Large intestine (tissue), 3 donors: ENCODE measurements around the gene ATP13A2. TPM values are rescaled to one million over a fixed set of nuclear protein-coding genes. Genes with fewer than 3 reads are reported as not detected.
"Not testable (repeated sequence)": the region's sequence is repeated elsewhere in the genome, so short reads cannot be mapped to it uniquely, and the experiment has no call there.

Experiments used
- DNase-seq, 2 donors: peaks; one replicate each; pipeline versions ENCODE4 v3.0.0 to v3.0.0-alpha.2; 2013
- H3K27ac ChIP-seq: one replicate; pipeline ENCODE4 v1.5.1; 2013; ENCODE audit warnings: low read length
- H3K27me3 ChIP-seq: 2 replicates; pipeline ENCODE4 v1.6.1; 2013; ENCODE audit warnings: low read length; ENCODE audit not compliant: control insufficient read depth, insufficient read depth
- H3K36me3 ChIP-seq: 2 replicates; pipeline ENCODE4 v1.6.1; 2013; ENCODE audit warnings: low read length; ENCODE audit not compliant: control insufficient read depth, insufficient read depth
- H3K4me1 ChIP-seq: one replicate; pipeline ENCODE4 v1.6.1; 2013; ENCODE audit warnings: low read length; ENCODE audit not compliant: control insufficient read depth, insufficient read depth
- H3K4me3 ChIP-seq: one replicate; pipeline ENCODE4 v1.5.1; 2013; ENCODE audit warnings: low read length
- H3K9me3 ChIP-seq: one replicate; pipeline ENCODE4 v1.6.1; 2013; ENCODE audit warnings: mild to moderate bottlenecking, low read depth, low read length, moderate library complexity; ENCODE audit not compliant: control insufficient read depth
- WGBS: methylation state at CpG from one replicate; pipeline ENCODE4 v1.1.5; 2013; ENCODE audit warnings: low lambda C conversion rate; ENCODE audit not compliant: insufficient coverage; 5-methylcytosine and 5-hydroxymethylcytosine counted together
- polyA plus RNA-seq: library from polyadenylated mRNA; unstranded; fragments of 120-200 nt; gene quantifications from one replicate; pipeline ENCODE4 v1.2.1, GENCODE V29; 2013

Gene ATP13A2
- polyA plus RNA-seq, 1 donor = 20.6 TPM

DNA sequence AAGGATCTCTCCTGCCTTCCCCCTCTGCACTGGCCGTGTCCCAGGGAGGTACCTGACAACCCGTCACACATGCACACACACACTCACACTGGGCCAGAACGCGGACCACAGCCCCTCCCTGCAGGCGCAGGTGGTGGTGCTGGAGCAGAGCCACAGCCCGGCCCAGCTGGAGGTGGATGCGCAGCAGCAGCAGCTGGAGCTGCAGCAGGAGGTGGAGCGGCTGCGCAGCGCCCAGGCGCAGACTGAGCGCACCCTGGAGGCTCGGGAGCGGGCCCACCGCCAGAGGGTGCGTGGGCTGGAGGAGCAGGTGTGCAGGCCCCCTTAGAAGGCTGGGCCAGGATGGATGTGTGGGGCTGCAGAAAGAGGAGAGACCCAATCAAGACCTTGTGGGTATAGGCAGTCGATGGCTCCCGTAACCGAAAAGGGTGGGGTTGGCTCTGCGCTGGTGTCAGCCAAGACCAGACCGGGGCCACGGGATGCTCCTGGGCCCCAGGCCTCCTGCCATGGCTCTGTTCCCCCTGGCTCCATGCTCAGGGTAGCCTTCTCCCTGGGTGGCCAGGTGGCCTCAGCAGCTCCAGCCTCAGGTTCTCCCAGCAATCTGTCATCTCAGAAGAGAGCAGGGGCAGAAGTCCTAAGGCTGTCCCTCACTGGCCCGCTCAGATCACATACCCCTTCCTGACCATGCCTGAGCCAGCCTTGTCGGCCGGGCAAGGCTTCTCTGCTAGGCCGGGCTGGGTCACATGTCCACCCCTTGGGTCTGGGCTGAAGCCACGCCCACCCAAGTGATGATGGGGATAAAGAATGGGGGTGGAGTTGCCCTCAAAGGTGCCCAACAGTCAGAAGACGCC, 40.2 kb downstream of the ATP13A2 start:
- H3K36me3 ChIP-seq = peaks cover 35% of the 10 kb centered on the region
- H3K27ac ChIP-seq = no peak overlapping the region
- no peak overlapping the region for H3K4me3 ChIP-seq
- H3K9me3 ChIP-seq = no peaks in the 10 kb centered on the region
- H3K4me1 ChIP-seq = peaks cover 6% of the 10 kb centered on the region
- no CpG with 5 or more reads among the region's 28 CpGs for WGBS
- no peaks in the 10 kb centered on the region for H3K27me3 ChIP-seq
- DNase-seq = peak in 1 of 2 donors; percentile 26

GRCh38 chr1:16970132-16970910, 41.4 kb downstream of the ATP13A2 start:
- peaks cover 31% of the 10 kb centered on the region for H3K36me3 ChIP-seq
- no peaks in the 10 kb centered on the region for H3K9me3 ChIP-seq
- no peak for DNase-seq
- no CpG with 5 or more reads among the region's 28 CpGs for WGBS
- H3K4me3 ChIP-seq = no peak overlapping the region
- H3K4me1 ChIP-seq = peaks cover 6% of the 10 kb centered on the region
- no peak overlapping the region for H3K27ac ChIP-seq
- no peaks in the 10 kb centered on the region for H3K27me3 ChIP-seq

- no peak for DNase-seq
- Histone ChIP-seq H3K4me1 (peaks cover 6% of the 10 kb centered on the region), H3K4me3 (no peak overlapping the region), H3K27ac (no peak overlapping the region), H3K9me3 (no peaks in the 10 kb centered on the region), H3K27me3 (no peaks in the 10 kb centered on the region), H3K36me3 (peaks cover 27% of the 10 kb centered on the region)
- no CpG with 5 or more reads among the region's 12 CpGs for WGBS
These were observed 42.1 kb downstream of the ATP13A2 start for GRCh38 chr1:16969651-16970050.

DNA sequence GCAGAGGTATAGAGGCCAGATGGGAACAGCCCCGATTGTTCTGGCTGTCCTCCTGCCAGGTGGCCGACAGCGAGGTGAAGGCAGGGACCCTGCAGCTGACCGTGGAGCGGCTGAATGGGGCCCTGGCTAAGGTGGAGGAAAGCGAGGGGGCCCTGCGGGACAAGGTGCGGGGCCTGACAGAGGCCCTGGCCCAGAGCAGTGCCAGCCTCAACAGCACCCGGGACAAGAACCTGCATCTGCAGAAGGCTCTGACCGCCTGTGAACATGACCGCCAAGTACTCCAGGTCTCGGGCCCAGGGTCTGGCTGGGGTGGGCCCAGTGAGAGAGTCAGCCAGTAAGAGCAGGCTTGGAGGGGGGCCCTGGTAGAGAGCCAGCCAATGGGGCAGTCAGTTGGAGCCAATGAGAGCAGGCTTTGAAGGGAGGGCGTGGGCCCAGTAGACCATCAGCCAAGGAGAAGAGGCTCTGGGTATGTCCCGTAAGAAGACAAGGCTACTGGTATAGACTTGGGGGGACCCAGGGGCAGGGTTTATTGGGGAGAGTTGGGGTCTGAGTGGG, 42.6 kb downstream of the ATP13A2 start:
- no peaks in the 10 kb centered on the region for H3K27me3 ChIP-seq
- H3K4me3 ChIP-seq = no peak overlapping the region
- peaks cover 6% of the 10 kb centered on the region for H3K4me1 ChIP-seq
- no peaks in the 10 kb centered on the region for H3K9me3 ChIP-seq
- DNase-seq = no peak
- no peak overlapping the region for H3K27ac ChIP-seq
- H3K36me3 ChIP-seq = peaks cover 27% of the 10 kb centered on the region
- no CpG with 5 or more reads among the region's 14 CpGs for WGBS

- WGBS = no CpG with 5 or more reads among the region's 3 CpGs
- H3K27me3 ChIP-seq = no peaks in the 10 kb centered on the region
- peaks cover 6% of the 10 kb centered on the region for H3K4me1 ChIP-seq
- H3K36me3 ChIP-seq = peaks cover 25% of the 10 kb centered on the region
- no peak overlapping the region for H3K4me3 ChIP-seq
- no peak overlapping the region for H3K27ac ChIP-seq
- no peak for DNase-seq
- no peaks in the 10 kb centered on the region for H3K9me3 ChIP-seq
These were observed 43.4 kb downstream of the ATP13A2 start for GRCh38 chr1:16968372-16968771.

DNA sequence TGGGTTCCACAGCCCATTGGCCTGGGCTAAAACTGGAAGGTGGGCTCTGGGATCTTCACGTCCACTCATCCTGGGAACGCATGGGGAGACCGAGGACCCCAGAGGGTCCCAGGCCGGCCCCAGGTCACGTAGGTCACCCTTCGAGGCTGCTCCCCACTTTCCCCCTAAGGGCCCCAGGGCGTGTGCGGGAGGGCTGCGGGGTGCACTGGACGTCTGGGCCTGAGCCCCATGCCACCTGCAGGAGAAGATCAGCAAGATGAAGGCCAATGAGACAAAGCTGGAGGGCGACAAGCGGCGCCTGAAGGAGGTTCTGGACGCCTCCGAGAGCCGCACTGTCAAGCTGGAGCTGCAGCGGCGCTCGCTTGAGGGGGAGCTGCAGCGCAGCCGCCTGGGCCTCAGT, 43.8 kb downstream of the ATP13A2 start:
- no peak overlapping the region for H3K27ac ChIP-seq
- DNase-seq = no peak
- no peak overlapping the region for H3K4me3 ChIP-seq
- no peaks in the 10 kb centered on the region for H3K27me3 ChIP-seq
- H3K9me3 ChIP-seq = no peaks in the 10 kb centered on the region
- WGBS = no CpG with 5 or more reads among the region's 21 CpGs
- H3K4me1 ChIP-seq = peaks cover 6% of the 10 kb centered on the region
- H3K36me3 ChIP-seq = peaks cover 21% of the 10 kb centered on the region

- peaks cover 6% of the 10 kb centered on the region for H3K4me1 ChIP-seq
- H3K4me3 ChIP-seq = no peak overlapping the region
- H3K27ac ChIP-seq = no peak overlapping the region
- no CpG with 5 or more reads among the region's 7 CpGs for WGBS
- no peaks in the 10 kb centered on the region for H3K27me3 ChIP-seq
- H3K9me3 ChIP-seq = no peaks in the 10 kb centered on the region
- peaks cover 21% of the 10 kb centered on the region for H3K36me3 ChIP-seq
- DNase-seq = peak; percentile 39 to 60
These were observed 44.6 kb downstream of the ATP13A2 start for GRCh38 chr1:16967095-16967575.

DNA sequence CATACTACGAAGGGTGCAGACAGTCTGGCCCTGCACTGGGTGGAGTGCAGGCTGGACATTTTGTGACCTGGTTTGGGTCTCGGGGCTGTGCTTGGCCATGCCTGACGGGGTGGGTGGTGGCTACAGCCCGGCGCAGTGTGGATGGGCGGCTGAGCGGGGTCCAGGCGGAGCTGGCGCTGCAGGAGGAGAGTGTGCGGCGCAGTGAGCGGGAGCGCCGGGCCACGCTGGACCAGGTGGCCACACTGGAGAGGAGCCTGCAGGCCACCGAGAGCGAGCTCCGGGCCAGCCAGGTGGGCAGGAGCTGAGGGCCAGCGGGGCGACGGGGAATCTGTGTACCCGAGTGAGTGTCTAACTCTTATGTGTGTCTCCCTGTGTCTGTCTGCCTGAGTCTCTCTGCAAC, 45.4 kb downstream of the ATP13A2 start:
- WGBS = no CpG with 5 or more reads among the region's 22 CpGs
- Histone ChIP-seq H3K4me3 (no peak overlapping the region), H3K36me3 (peaks cover 21% of the 10 kb centered on the region), H3K27me3 (no peaks in the 10 kb centered on the region), H3K9me3 (no peaks in the 10 kb centered on the region), H3K27ac (no peak overlapping the region), H3K4me1 (peaks cover 6% of the 10 kb centered on the region)
- DNase-seq = no peak

DNA sequence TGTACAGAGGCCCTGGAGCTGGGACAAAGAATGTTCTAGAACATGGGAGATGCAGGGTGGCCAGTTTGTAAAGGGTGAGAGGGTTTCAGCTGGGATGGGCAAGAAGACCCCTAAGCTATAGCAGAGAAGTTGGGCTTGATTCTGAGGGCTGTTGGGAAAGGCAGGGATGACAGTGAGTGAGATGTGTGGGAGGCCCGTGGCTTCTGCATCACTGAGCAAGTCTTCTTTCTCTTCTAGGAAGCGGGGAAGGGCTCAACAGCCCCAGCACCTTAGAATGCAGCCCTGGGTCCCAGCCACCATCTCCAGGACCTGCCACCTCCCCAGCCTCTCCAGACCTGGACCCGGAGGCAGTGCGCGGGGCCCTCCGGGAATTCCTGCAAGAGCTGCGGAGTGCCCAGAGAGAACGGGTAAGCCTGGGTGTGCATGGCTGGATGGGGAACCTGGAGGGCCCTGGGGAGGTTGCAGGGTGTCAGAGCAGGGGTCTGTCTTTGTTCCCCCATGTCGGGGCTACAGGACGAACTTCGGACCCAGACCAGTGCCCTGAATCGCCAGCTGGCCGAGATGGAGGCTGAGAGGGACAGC, 46.2 kb downstream of the ATP13A2 start:
- no CpG with 5 or more reads among the region's 13 CpGs for WGBS
- Histone ChIP-seq H3K4me1 (peaks cover 6% of the 10 kb centered on the region), H3K36me3 (peaks cover 21% of the 10 kb centered on the region)

GRCh38 chr1:16964169-16964568, 47.6 kb downstream of the ATP13A2 start:
- H3K9me3 ChIP-seq = not testable (repeated sequence)

More for the DNA sequence above, 46.2 kb downstream of the ATP13A2 start:
- Histone ChIP-seq H3K27me3 (no peaks in the 10 kb centered on the region), H3K27ac (no peak overlapping the region), H3K9me3 (no peaks in the 10 kb centered on the region), H3K4me3 (no peak overlapping the region)
- DNase-seq = no peak

More at GRCh38 chr1:16964169-16964568, 47.6 kb downstream of the ATP13A2 start:
- not testable (repeated sequence) for H3K4me3 ChIP-seq, H3K4me1 ChIP-seq, H3K27ac ChIP-seq, H3K27me3 ChIP-seq, DNase-seq
- WGBS = 100% methylated on average over 2 of the region's 4 CpGs
- H3K36me3 ChIP-seq = peaks cover 16% of the 10 kb centered on the region
